Measurements from ENCODE around the gene ATXN3L.
"Not testable (repeated sequence)": the region's sequence is repeated elsewhere in the genome, so short reads cannot be mapped to it uniquely, and the experiment has no call there.

Gene ATXN3L

GRCh38 chrX:13311560-13311959, 8.3 kb downstream of the ATXN3L start:
- no peak overlapping the region for H2AFZ ChIP-seq
- TF ChIP-seq CTCF (IDR thresholded peaks at IDR 0.05) = no peak
- no peaks in the 10 kb centered on the region for H3K79me2 ChIP-seq
- no peaks in the 10 kb centered on the region for H3K9me3 ChIP-seq (ENCODE audit: control insufficient read depth, low read length)
- H3K27ac ChIP-seq = no peak overlapping the region
- no peaks in the 10 kb centered on the region for H3K4me1 ChIP-seq
- no peaks in the 10 kb centered on the region for H3K36me3 ChIP-seq (ENCODE audit: control insufficient read depth, insufficient read depth, low read length)
- no peak overlapping the region for H3K9ac ChIP-seq
- H3K4me2 ChIP-seq (ENCODE audit: low read length) = no peak overlapping the region
- H3K27me3 ChIP-seq (ENCODE audit: control insufficient read depth, insufficient read depth, low read length) = no peaks in the 10 kb centered on the region
- H3K4me3 ChIP-seq (ENCODE audit: low read depth, low read length) = no peak overlapping the region

GRCh38 chrX:13309631-13310030, 10.2 kb downstream of the ATXN3L start:
- H3K79me2 ChIP-seq = no peaks in the 10 kb centered on the region
- no peak overlapping the region for H3K27ac ChIP-seq
- no peak for TF ChIP-seq CTCF (IDR thresholded peaks at IDR 0.05)
- no peaks in the 10 kb centered on the region for H3K9me3 ChIP-seq (ENCODE audit: control insufficient read depth, low read length)
- no peak overlapping the region for H3K9ac ChIP-seq
- no peak overlapping the region for H3K4me3 ChIP-seq (ENCODE audit: low read depth, low read length)
- no peaks in the 10 kb centered on the region for H3K36me3 ChIP-seq (ENCODE audit: control insufficient read depth, insufficient read depth, low read length)
- no peak overlapping the region for H2AFZ ChIP-seq
- no peak overlapping the region for H3K4me2 ChIP-seq (ENCODE audit: low read length)
- H3K4me1 ChIP-seq = no peaks in the 10 kb centered on the region
- H3K27me3 ChIP-seq (ENCODE audit: control insufficient read depth, insufficient read depth, low read length) = no peaks in the 10 kb centered on the region

GRCh38 chrX:13307041-13307440, 12.8 kb downstream of the ATXN3L start:
- no peak overlapping the region for H2AFZ ChIP-seq
- no peaks in the 10 kb centered on the region for H3K36me3 ChIP-seq (ENCODE audit: control insufficient read depth, insufficient read depth, low read length)
- TF ChIP-seq CTCF (IDR thresholded peaks at IDR 0.05) = no peak
- H3K27me3 ChIP-seq (ENCODE audit: control insufficient read depth, insufficient read depth, low read length) = no peaks in the 10 kb centered on the region
- no peaks in the 10 kb centered on the region for H3K9me3 ChIP-seq (ENCODE audit: control insufficient read depth, low read length)
- no peaks in the 10 kb centered on the region for H3K79me2 ChIP-seq
- no peaks in the 10 kb centered on the region for H3K4me1 ChIP-seq
- H3K4me3 ChIP-seq (ENCODE audit: low read depth, low read length) = no peak overlapping the region
- no peak overlapping the region for H3K4me2 ChIP-seq (ENCODE audit: low read length)
- H3K9ac ChIP-seq = no peak overlapping the region
- no peak overlapping the region for H3K27ac ChIP-seq

- Histone ChIP-seq H3K27ac (no peak overlapping the region), H2AFZ (no peak overlapping the region), H3K79me2 (no peaks in the 10 kb centered on the region), H3K36me3 (ENCODE audit: control insufficient read depth, insufficient read depth, low read length) (no peaks in the 10 kb centered on the region), H3K4me1 (no peaks in the 10 kb centered on the region), H3K27me3 (ENCODE audit: control insufficient read depth, insufficient read depth, low read length) (no peaks in the 10 kb centered on the region), H3K4me2 (ENCODE audit: low read length) (no peak overlapping the region), H3K4me3 (ENCODE audit: low read depth, low read length) (no peak overlapping the region), H3K9me3 (ENCODE audit: control insufficient read depth, low read length) (no peaks in the 10 kb centered on the region), H3K9ac (no peak overlapping the region)
- no peak for TF ChIP-seq CTCF (IDR thresholded peaks at IDR 0.05)
Measured at GRCh38 chrX:13305108-13305507, 14.7 kb downstream of the ATXN3L start.

GRCh38 chrX:13304052-13304451, 15.8 kb downstream of the ATXN3L start:
- H2AFZ ChIP-seq = no peak overlapping the region
- no peaks in the 10 kb centered on the region for H3K4me1 ChIP-seq
- no peaks in the 10 kb centered on the region for H3K79me2 ChIP-seq
- no peak overlapping the region for H3K4me3 ChIP-seq (ENCODE audit: low read depth, low read length)
- no peaks in the 10 kb centered on the region for H3K9me3 ChIP-seq (ENCODE audit: control insufficient read depth, low read length)
- H3K4me2 ChIP-seq (ENCODE audit: low read length) = no peak overlapping the region
- H3K36me3 ChIP-seq (ENCODE audit: control insufficient read depth, insufficient read depth, low read length) = no peaks in the 10 kb centered on the region
- H3K9ac ChIP-seq = no peak overlapping the region
- H3K27ac ChIP-seq = no peak overlapping the region
- TF ChIP-seq CTCF (IDR thresholded peaks at IDR 0.05) = no peak
- H3K27me3 ChIP-seq (ENCODE audit: control insufficient read depth, insufficient read depth, low read length) = no peaks in the 10 kb centered on the region

- H3K9me3 ChIP-seq (ENCODE audit: control insufficient read depth, low read length); H3K4me1 ChIP-seq; H3K4me3 ChIP-seq (ENCODE audit: low read depth, low read length); H3K27me3 ChIP-seq (ENCODE audit: control insufficient read depth, insufficient read depth, low read length); H3K4me2 ChIP-seq (ENCODE audit: low read length); H2AFZ ChIP-seq; H3K79me2 ChIP-seq; H3K9ac ChIP-seq; H3K27ac ChIP-seq; H3K36me3 ChIP-seq (ENCODE audit: control insufficient read depth, insufficient read depth, low read length): not testable (repeated sequence)
Measured at GRCh38 chrX:13303248-13303647, 16.6 kb downstream of the ATXN3L start.
